ENCODE measurements around the gene SPACDR. TPM values are rescaled to one million over a fixed set of nuclear protein-coding genes. Genes with fewer than 3 reads are reported as not detected.

The SPACDR gene
- total RNA-seq, 3 donors from 2014 or later (not counting 1 experiment from before 2014, with no cell fraction given), result 2.3 to 4.1 (median 3.9) TPM

- H3K27ac Mint-ChIP-seq, result peak overlapping the region in 1 of 2 donors; percentile 42
- TF ChIP-seq CTCF (IDR thresholded peaks at IDR 0.05), result no peak
- H3K27me3 Mint-ChIP-seq (ENCODE audit: low read depth in 2 of 2), result no peaks in the 10 kb centered on the region
- peaks cover 0 to 23% of the 10 kb centered on the region in 2 donors for H3K4me1 Mint-ChIP-seq
- H3K4me3 Mint-ChIP-seq, result no peak overlapping the region
- Histone ChIP-seq H3K36me3 (ENCODE audit: control insufficient read depth, insufficient read depth, low read length) (peaks cover 54% of the 10 kb centered on the region), H3K4me3 (ENCODE audit: low read length) (no peak overlapping the region), H3K27me3 (ENCODE audit: control insufficient read depth, insufficient read depth, low read length) (no peaks in the 10 kb centered on the region), H3K4me1 (ENCODE audit: control insufficient read depth, insufficient read depth, low read length) (peaks cover 12% of the 10 kb centered on the region), H3K9me3 (ENCODE audit: control insufficient read depth, insufficient read depth, low read length) (no peaks in the 10 kb centered on the region), H3K27ac (ENCODE audit: low read length) (no peak overlapping the region)
- intact Hi-C loops (cut with micrococcal nuclease), result loop anchor here (2.0 kb wide), 1 partner anchor 257 kb away; no protein-coding TSS in a partner anchor
- no peaks in the 10 kb centered on the region for H3K36me3 Mint-ChIP-seq
- ATAC-seq (no peak), DNase-seq (no peak)
- H3K9me3 Mint-ChIP-seq, result no peaks in the 10 kb centered on the region
- 92% methylated on average over 22 of the region's 22 CpGs for WGBS (ENCODE audit: insufficient coverage)
Observed at GRCh38 chr7:100467638-100468373, 3.7 kb upstream of the SPACDR start.

GRCh38 chr7:100466653-100467605 lies 2.9 kb upstream of the SPACDR start:
- no peaks in the 10 kb centered on the region for H3K27me3 Mint-ChIP-seq (ENCODE audit: low read depth in 2 of 2)
- Histone ChIP-seq H3K27ac (ENCODE audit: low read length) (no peak overlapping the region), H3K27me3 (ENCODE audit: control insufficient read depth, insufficient read depth, low read length) (no peaks in the 10 kb centered on the region), H3K4me1 (ENCODE audit: control insufficient read depth, insufficient read depth, low read length) (peaks cover 8% of the 10 kb centered on the region), H3K9me3 (ENCODE audit: control insufficient read depth, insufficient read depth, low read length) (no peaks in the 10 kb centered on the region), H3K4me3 (ENCODE audit: low read length) (no peak overlapping the region), H3K36me3 (ENCODE audit: control insufficient read depth, insufficient read depth, low read length) (peaks cover 51% of the 10 kb centered on the region)
- H3K4me1 Mint-ChIP-seq, result peaks cover 0 to 22% of the 10 kb centered on the region in 2 donors
- peak overlapping the region in 1 of 2 donors; percentile 42 for H3K27ac Mint-ChIP-seq
- 94% methylated on average over 27 of the region's 32 CpGs for WGBS (ENCODE audit: insufficient coverage)
- no peak for ATAC-seq
- intact Hi-C loops (cut with micrococcal nuclease), result no loop called here
- no peaks in the 10 kb centered on the region for H3K9me3 Mint-ChIP-seq
- no peak overlapping the region for H3K4me3 Mint-ChIP-seq
- H3K36me3 Mint-ChIP-seq, result no peaks in the 10 kb centered on the region
- DNase-seq, result no peak
- no peak for TF ChIP-seq CTCF (IDR thresholded peaks at IDR 0.05)

GRCh38 chr7:100465702-100466311 lies 1.7 kb upstream of the SPACDR start:
- Mint-ChIP-seq H3K27ac (peak overlapping the region in 1 of 2 donors; percentile 42), H3K9me3 (no peaks in the 10 kb centered on the region), H3K4me3 (no peak overlapping the region), H3K36me3 (no peaks in the 10 kb centered on the region), H3K27me3 (ENCODE audit: low read depth in 2 of 2) (no peaks in the 10 kb centered on the region), H3K4me1 (peaks cover 0 to 16% of the 10 kb centered on the region in 2 donors)
- WGBS (ENCODE audit: insufficient coverage), result 48% methylated on average over 16 of the region's 17 CpGs
- intact Hi-C loops (cut with micrococcal nuclease), result no loop called here
- Histone ChIP-seq H3K27ac (ENCODE audit: low read length) (no peak overlapping the region), H3K4me1 (ENCODE audit: control insufficient read depth, insufficient read depth, low read length) (peaks cover 8% of the 10 kb centered on the region), H3K9me3 (ENCODE audit: control insufficient read depth, insufficient read depth, low read length) (no peaks in the 10 kb centered on the region), H3K36me3 (ENCODE audit: control insufficient read depth, insufficient read depth, low read length) (peaks cover 48% of the 10 kb centered on the region), H3K27me3 (ENCODE audit: control insufficient read depth, insufficient read depth, low read length) (no peaks in the 10 kb centered on the region), H3K4me3 (ENCODE audit: low read length) (no peak overlapping the region)
- no peak for TF ChIP-seq CTCF (IDR thresholded peaks at IDR 0.05)
- ATAC-seq, result peak in 1 of 3 donors; percentile 18
- DNase-seq, result no peak
